HL-60 (cell line): ENCODE results near the gene DBN1.

Source experiments
- GABPA ChIP-seq: IDR thresholded peaks from 2 replicates; pipeline ENCODE4 v1.6.1; 2012; ENCODE audit warnings: low read depth
- POLR2AphosphoS5 ChIP-seq: IDR thresholded peaks from 2 replicates; pipeline ENCODE4 v1.6.1; 2012; ENCODE audit warnings: low read depth
- TF ChIP-seq, protein P1 (sequence below): IDR thresholded peaks from one replicate; pipeline ENCODE4 v1.5.1; 2011; ENCODE audit warnings: low read length, control low read depth, inconsistent platforms; ENCODE audit not compliant: insufficient read depth
- TF ChIP-seq, protein P2 (sequence below): IDR thresholded peaks from 2 replicates; pipeline ENCODE4 v1.6.1; 2012; ENCODE audit warnings: low read depth; ENCODE audit not compliant: insufficient replicate concordance

DNA sequence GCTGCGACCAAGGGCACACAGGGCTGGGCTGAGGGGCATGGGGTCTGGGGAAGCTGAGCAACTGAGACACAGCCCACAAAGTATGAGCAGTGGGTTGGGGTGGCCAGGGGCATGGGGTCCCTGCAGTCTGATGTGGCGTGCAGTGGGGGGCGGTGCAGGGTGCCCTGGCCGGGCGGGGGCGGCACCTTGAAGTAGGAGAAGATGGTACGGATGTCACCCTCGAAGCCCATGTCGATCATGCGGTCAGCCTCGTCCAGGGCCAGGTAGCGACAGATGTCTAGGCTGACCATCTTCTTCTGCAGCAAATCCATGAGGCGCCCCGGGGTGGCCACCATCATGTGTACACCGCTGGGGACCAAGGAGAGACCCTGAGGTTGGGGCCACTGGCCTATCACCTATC, 40.1 kb upstream of the DBN1 start:
- TF ChIP-seq, protein P1, sequence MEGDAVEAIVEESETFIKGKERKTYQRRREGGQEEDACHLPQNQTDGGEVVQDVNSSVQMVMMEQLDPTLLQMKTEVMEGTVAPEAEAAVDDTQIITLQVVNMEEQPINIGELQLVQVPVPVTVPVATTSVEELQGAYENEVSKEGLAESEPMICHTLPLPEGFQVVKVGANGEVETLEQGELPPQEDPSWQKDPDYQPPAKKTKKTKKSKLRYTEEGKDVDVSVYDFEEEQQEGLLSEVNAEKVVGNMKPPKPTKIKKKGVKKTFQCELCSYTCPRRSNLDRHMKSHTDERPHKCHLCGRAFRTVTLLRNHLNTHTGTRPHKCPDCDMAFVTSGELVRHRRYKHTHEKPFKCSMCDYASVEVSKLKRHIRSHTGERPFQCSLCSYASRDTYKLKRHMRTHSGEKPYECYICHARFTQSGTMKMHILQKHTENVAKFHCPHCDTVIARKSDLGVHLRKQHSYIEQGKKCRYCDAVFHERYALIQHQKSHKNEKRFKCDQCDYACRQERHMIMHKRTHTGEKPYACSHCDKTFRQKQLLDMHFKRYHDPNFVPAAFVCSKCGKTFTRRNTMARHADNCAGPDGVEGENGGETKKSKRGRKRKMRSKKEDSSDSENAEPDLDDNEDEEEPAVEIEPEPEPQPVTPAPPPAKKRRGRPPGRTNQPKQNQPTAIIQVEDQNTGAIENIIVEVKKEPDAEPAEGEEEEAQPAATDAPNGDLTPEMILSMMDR = no peak
- TF ChIP-seq POLR2AphosphoS5 (no peak), GABPA (no peak)
- TF ChIP-seq, protein P2, sequence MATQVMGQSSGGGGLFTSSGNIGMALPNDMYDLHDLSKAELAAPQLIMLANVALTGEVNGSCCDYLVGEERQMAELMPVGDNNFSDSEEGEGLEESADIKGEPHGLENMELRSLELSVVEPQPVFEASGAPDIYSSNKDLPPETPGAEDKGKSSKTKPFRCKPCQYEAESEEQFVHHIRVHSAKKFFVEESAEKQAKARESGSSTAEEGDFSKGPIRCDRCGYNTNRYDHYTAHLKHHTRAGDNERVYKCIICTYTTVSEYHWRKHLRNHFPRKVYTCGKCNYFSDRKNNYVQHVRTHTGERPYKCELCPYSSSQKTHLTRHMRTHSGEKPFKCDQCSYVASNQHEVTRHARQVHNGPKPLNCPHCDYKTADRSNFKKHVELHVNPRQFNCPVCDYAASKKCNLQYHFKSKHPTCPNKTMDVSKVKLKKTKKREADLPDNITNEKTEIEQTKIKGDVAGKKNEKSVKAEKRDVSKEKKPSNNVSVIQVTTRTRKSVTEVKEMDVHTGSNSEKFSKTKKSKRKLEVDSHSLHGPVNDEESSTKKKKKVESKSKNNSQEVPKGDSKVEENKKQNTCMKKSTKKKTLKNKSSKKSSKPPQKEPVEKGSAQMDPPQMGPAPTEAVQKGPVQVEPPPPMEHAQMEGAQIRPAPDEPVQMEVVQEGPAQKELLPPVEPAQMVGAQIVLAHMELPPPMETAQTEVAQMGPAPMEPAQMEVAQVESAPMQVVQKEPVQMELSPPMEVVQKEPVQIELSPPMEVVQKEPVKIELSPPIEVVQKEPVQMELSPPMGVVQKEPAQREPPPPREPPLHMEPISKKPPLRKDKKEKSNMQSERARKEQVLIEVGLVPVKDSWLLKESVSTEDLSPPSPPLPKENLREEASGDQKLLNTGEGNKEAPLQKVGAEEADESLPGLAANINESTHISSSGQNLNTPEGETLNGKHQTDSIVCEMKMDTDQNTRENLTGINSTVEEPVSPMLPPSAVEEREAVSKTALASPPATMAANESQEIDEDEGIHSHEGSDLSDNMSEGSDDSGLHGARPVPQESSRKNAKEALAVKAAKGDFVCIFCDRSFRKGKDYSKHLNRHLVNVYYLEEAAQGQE = no peak
